ENCODE data around the gene INTS6.

INTS6 gene

DNA sequence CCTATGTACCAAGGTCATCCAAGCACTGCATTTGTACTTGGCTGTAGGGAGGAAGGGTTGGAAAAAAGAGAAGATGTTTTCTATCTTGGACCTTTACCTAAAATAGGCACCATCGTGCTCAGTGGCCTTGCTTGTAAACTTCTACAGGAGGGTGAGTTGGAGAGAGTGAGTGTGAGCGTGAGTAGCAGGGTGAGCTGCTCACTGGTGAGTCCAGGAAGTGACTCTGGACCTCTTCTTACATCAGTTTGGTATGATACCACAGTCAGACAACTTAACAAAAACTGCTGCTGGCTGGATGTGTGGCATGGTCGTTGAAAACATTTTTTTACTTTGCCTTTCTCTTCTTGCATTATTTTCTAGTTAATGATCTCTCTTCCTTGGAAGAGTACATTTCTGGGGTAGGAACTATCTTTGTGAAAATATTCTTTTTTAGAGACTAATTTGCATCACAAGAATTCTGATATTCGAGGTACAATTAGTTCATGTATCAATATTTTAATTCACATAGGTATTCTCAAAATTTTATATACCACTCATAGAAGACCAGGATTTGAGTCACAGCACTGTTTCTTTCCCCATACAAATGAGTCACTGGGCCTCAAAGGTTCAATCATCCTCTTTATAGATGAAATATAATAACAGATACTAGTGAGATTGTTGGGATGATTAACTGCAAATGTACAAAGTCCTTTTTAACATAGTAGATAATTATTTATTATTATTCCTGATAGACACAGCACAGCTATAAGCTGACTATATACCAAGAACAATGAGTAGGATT lies 112.7 kb downstream of the INTS6 start:
- H3K27me3 ChIP-seq (ENCODE audit: control insufficient read depth, insufficient read depth, low read length) = no peaks in the 10 kb centered on the region
- H3K4me3 ChIP-seq (ENCODE audit: low read length) = no peak overlapping the region
- no peaks in the 10 kb centered on the region for H3K36me3 ChIP-seq (ENCODE audit: insufficient read depth, low read length)
- no peak overlapping the region for H3K4me2 ChIP-seq (ENCODE audit: low read length)
- H3K9ac ChIP-seq (ENCODE audit: low read depth, low read length) = no peak overlapping the region
- H3K9me3 ChIP-seq (replicated peaks; ENCODE audit: low read length) = no peaks in the 10 kb centered on the region
- H3K4me1 ChIP-seq (ENCODE audit: control insufficient read depth, insufficient read depth, low read length) = peaks cover 15% of the 10 kb centered on the region

GRCh38 chr13:51339354-51339753 lies 113.5 kb downstream of the INTS6 start, which contains the start of gene SERPINE3:
SERPINE3 (plus strand) TSS chr13:51339691; CDS start chr13:51341092, 1,401 bp downstream.
- Histone ChIP-seq H3K27me3 (ENCODE audit: control insufficient read depth, insufficient read depth, low read length) (no peaks in the 10 kb centered on the region), H3K4me2 (ENCODE audit: low read length) (no peak within 1 kb of the TSS), H3K4me1 (ENCODE audit: control insufficient read depth, insufficient read depth, low read length) (peaks cover 15% of the 10 kb centered on the region), H3K4me3 (ENCODE audit: low read length) (no peak within 1 kb of the TSS), H3K36me3 (ENCODE audit: insufficient read depth, low read length) (no peaks in the 10 kb centered on the region), H3K9me3 (replicated peaks; ENCODE audit: low read length) (no peaks in the 10 kb centered on the region), H3K9ac (ENCODE audit: low read depth, low read length) (no peak within 1 kb of the TSS)

- no peak overlapping the region for H3K4me3 ChIP-seq (ENCODE audit: low read length)
- no peak overlapping the region for H3K9ac ChIP-seq (ENCODE audit: low read depth, low read length)
- H3K36me3 ChIP-seq (ENCODE audit: insufficient read depth, low read length) = no peaks in the 10 kb centered on the region
- H3K4me2 ChIP-seq (ENCODE audit: low read length) = no peak overlapping the region
- H3K9me3 ChIP-seq (replicated peaks; ENCODE audit: low read length) = no peaks in the 10 kb centered on the region
- H3K4me1 ChIP-seq (ENCODE audit: control insufficient read depth, insufficient read depth, low read length) = peaks cover 4% of the 10 kb centered on the region
- H3K27me3 ChIP-seq (ENCODE audit: control insufficient read depth, insufficient read depth, low read length) = no peaks in the 10 kb centered on the region
Observed at GRCh38 chr13:51336746-51337145, 116.1 kb downstream of the INTS6 start.

DNA sequence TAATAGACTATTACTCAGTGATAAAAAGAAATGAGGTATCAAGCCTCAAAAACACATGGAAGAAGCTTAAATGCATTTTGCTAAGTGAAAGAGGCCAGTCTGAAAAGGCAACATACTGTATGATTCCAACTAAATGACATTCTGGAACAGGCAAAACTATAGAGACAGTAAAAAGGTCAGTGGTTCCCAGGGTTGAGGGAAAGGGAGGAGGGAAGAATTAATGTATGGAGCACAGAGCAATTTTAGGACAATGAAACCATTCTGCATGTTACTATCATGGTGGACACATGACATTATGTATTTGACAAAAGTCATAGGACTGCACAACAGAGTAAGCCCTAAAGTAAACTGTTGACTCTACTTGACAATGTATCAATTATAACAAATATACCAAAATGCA lies 119.0 kb downstream of the INTS6 start:
- peaks cover 8% of the 10 kb centered on the region for H3K4me1 ChIP-seq (ENCODE audit: control insufficient read depth, insufficient read depth, low read length)

DNA sequence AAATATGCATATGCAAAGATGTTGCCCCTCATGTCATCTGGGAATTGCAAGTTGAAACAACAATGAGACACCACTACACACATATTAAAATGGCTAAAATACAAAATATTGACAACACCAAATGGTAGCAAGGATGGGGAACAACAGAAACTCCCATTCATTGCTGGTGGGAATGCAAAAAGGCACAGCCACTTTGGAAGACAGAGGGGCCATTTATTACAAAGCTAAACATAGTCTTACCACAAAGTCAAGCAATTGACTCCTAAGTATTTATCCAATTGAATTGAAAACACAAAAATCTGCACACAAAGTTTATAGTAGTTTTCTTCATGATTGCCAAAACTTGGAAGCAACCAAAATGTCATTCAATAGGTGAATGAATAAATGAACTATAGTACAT lies 119.4 kb downstream of the INTS6 start:
- no peak overlapping the region for H3K9ac ChIP-seq (ENCODE audit: low read depth, low read length)
- no peak overlapping the region for H3K4me3 ChIP-seq (ENCODE audit: low read length)
- H3K27me3 ChIP-seq (ENCODE audit: control insufficient read depth, insufficient read depth, low read length) = no peaks in the 10 kb centered on the region
- no peaks in the 10 kb centered on the region for H3K9me3 ChIP-seq (replicated peaks; ENCODE audit: low read length)
- no peaks in the 10 kb centered on the region for H3K36me3 ChIP-seq (ENCODE audit: insufficient read depth, low read length)
- no peak overlapping the region for H3K4me2 ChIP-seq (ENCODE audit: low read length)
- peaks cover 8% of the 10 kb centered on the region for H3K4me1 ChIP-seq (ENCODE audit: control insufficient read depth, insufficient read depth, low read length)

More for the DNA sequence above, 119.0 kb downstream of the INTS6 start:
- Histone ChIP-seq H3K4me2 (ENCODE audit: low read length) (no peak overlapping the region), H3K36me3 (ENCODE audit: insufficient read depth, low read length) (no peaks in the 10 kb centered on the region), H3K27me3 (ENCODE audit: control insufficient read depth, insufficient read depth, low read length) (no peaks in the 10 kb centered on the region), H3K9me3 (replicated peaks; ENCODE audit: low read length) (no peaks in the 10 kb centered on the region), H3K4me3 (ENCODE audit: low read length) (no peak overlapping the region), H3K9ac (ENCODE audit: low read depth, low read length) (no peak overlapping the region)

DNA sequence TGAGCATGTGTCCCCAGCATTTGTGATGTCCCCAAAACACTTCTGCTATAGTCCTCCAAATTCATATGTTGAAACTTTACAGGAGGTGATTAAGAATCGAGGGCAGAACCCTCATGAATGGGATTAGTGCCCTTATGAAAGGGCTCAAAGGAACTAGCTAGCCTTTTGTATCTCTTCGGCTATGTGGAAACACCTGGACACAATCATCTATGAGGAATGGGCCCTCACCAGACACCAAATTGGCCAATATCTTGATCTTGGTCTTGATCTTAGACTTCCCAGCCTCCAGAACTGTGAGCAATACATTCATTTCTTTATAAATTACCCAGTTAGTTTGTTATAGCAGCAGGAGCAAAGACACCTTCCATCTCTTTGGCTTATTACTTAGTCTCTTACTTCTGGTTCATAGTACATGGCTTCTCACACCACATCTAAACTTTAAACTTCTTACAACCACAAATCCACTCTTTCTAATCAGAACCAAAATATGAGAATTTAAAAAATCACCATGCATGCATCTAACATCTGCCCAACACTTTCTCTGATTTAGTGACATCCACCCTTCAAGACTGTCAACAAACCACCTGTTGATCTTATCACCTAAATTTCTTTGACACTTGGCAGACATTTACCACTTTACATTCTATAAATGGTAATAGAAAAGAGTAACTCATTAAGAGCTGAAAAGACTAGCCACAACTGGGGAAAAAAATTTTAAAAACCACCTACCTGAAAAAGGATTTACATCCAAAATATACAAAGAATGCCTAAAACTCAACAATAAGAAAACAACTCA lies 120.1 kb downstream of the INTS6 start:
- no peaks in the 10 kb centered on the region for H3K9me3 ChIP-seq (replicated peaks; ENCODE audit: low read length)
- peaks cover 8% of the 10 kb centered on the region for H3K4me1 ChIP-seq (ENCODE audit: control insufficient read depth, insufficient read depth, low read length)
- H3K4me2 ChIP-seq (ENCODE audit: low read length) = no peak overlapping the region
- H3K4me3 ChIP-seq (ENCODE audit: low read length) = no peak overlapping the region
- H3K9ac ChIP-seq (ENCODE audit: low read depth, low read length) = no peak overlapping the region
- no peaks in the 10 kb centered on the region for H3K36me3 ChIP-seq (ENCODE audit: insufficient read depth, low read length)
- H3K27me3 ChIP-seq (ENCODE audit: control insufficient read depth, insufficient read depth, low read length) = no peaks in the 10 kb centered on the region

- Histone ChIP-seq H3K9me3 (replicated peaks; ENCODE audit: low read length) (no peaks in the 10 kb centered on the region), H3K36me3 (ENCODE audit: insufficient read depth, low read length) (no peaks in the 10 kb centered on the region), H3K4me2 (ENCODE audit: low read length) (no peak overlapping the region), H3K4me1 (ENCODE audit: control insufficient read depth, insufficient read depth, low read length) (peaks cover 8% of the 10 kb centered on the region), H3K9ac (ENCODE audit: low read depth, low read length) (no peak overlapping the region), H3K4me3 (ENCODE audit: low read length) (no peak overlapping the region), H3K27me3 (ENCODE audit: control insufficient read depth, insufficient read depth, low read length) (no peaks in the 10 kb centered on the region)
Observed at GRCh38 chr13:51331354-51331861, 121.4 kb downstream of the INTS6 start.

DNA sequence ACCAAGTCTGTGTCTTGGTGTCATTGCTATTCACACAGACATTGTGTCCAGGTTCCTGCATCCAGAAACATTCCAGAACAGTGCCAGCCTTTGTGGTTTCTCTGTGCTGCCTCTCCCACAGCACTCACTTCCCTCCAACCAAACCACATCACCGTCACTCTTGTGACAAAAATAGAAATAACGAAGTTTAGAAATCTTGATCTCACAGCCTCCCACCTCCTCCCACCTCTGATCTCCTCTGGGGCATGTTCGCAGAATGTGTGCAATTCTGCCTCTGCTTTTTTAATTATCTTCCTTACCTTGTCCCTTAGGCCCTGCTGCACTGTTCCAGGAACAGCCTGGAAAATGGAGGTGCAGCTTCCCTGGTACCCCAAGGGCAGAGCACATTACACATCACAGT lies 122.0 kb downstream of the INTS6 start:
- no peaks in the 10 kb centered on the region for H3K36me3 ChIP-seq (ENCODE audit: insufficient read depth, low read length)
- no peak overlapping the region for H3K4me2 ChIP-seq (ENCODE audit: low read length)
- H3K4me1 ChIP-seq (ENCODE audit: control insufficient read depth, insufficient read depth, low read length) = peaks cover 8% of the 10 kb centered on the region
- no peak overlapping the region for H3K4me3 ChIP-seq (ENCODE audit: low read length)
- no peak overlapping the region for H3K9ac ChIP-seq (ENCODE audit: low read depth, low read length)
- H3K9me3 ChIP-seq (replicated peaks; ENCODE audit: low read length) = no peaks in the 10 kb centered on the region
- H3K27me3 ChIP-seq (ENCODE audit: control insufficient read depth, insufficient read depth, low read length) = no peaks in the 10 kb centered on the region

DNA sequence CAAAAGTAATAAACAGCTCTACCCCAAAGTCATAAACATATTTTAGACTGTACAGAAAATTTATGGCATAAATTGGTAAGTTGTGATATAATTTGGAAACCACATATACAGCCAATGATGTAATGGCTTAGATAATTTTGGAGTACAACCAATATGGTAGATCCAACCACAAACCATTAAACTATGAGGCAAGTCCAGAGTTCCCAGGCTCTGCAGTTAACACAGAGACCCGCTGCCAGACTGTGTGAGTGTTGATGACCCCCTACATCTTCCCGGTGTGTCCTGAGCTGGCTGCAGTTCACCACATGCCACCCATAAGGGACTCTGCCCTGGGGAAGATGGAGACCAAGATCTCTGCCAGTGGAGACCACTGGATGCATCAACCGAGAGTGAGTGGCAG lies 123.2 kb downstream of the INTS6 start:
- Histone ChIP-seq H3K4me2 (ENCODE audit: low read length) (no peak overlapping the region), H3K4me3 (ENCODE audit: low read length) (no peak overlapping the region), H3K9me3 (replicated peaks; ENCODE audit: low read length) (no peaks in the 10 kb centered on the region), H3K27me3 (ENCODE audit: control insufficient read depth, insufficient read depth, low read length) (no peaks in the 10 kb centered on the region), H3K9ac (ENCODE audit: low read depth, low read length) (no peak overlapping the region), H3K36me3 (ENCODE audit: insufficient read depth, low read length) (no peaks in the 10 kb centered on the region), H3K4me1 (ENCODE audit: control insufficient read depth, insufficient read depth, low read length) (peaks cover 8% of the 10 kb centered on the region)

GRCh38 chr13:51328488-51328887 lies 124.3 kb downstream of the INTS6 start:
- Histone ChIP-seq H3K4me1 (ENCODE audit: control insufficient read depth, insufficient read depth, low read length) (peaks cover 8% of the 10 kb centered on the region), H3K9me3 (replicated peaks; ENCODE audit: low read length) (no peaks in the 10 kb centered on the region), H3K9ac (ENCODE audit: low read depth, low read length) (no peak overlapping the region), H3K27me3 (ENCODE audit: control insufficient read depth, insufficient read depth, low read length) (no peaks in the 10 kb centered on the region), H3K36me3 (ENCODE audit: insufficient read depth, low read length) (no peaks in the 10 kb centered on the region), H3K4me2 (ENCODE audit: low read length) (no peak overlapping the region), H3K4me3 (ENCODE audit: low read length) (no peak overlapping the region)

DNA sequence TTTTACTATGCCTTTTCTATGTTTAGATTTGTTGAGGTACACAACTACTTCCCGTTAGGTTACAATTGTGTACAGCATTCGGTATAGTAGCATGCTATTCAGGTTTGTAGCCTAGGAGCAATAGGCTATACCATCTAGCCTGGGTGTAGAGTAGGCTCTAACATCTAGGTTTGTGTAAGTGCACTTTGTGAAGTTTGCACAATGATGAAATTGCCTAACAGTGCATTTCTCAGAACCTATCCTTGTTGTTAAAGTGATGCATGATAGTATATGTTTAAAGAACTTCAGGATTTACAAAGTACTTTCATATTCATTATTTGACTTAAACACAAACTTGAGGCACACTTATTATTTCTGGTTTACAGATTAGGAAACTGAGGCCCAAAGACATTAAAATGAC lies 124.9 kb downstream of the INTS6 start:
- Histone ChIP-seq H3K9me3 (replicated peaks; ENCODE audit: low read length) (no peaks in the 10 kb centered on the region), H3K4me2 (ENCODE audit: low read length) (no peak overlapping the region), H3K9ac (ENCODE audit: low read depth, low read length) (no peak overlapping the region)

More for the DNA sequence above, 124.9 kb downstream of the INTS6 start:
- Histone ChIP-seq H3K27me3 (ENCODE audit: control insufficient read depth, insufficient read depth, low read length) (no peaks in the 10 kb centered on the region), H3K4me1 (ENCODE audit: control insufficient read depth, insufficient read depth, low read length) (peaks cover 8% of the 10 kb centered on the region), H3K36me3 (ENCODE audit: insufficient read depth, low read length) (no peaks in the 10 kb centered on the region), H3K4me3 (ENCODE audit: low read length) (no peak overlapping the region)
